MG63 (cell line): ENCODE results near the gene MTHFR. TPM values are rescaled to one million over a fixed set of nuclear protein-coding genes. Genes with fewer than 3 reads are reported as not detected.

Experiments
- DNase-seq: peaks from one replicate; pipeline ENCODE4 v3.0.0-alpha.2; 2020
- H3K27me3 ChIP-seq: fragments of 250-450 bp; sonication (Bioruptor Pico); 2 replicates; pipeline ENCODE4 v1.5.1; 2020; ENCODE audit warnings: mild to moderate bottlenecking, moderate library complexity
- H3K36me3 ChIP-seq: fragments of 250-450 bp; sonication (Bioruptor Pico); 2 replicates; pipeline ENCODE4 v1.5.1; 2020; ENCODE audit warnings: mild to moderate bottlenecking, moderate library complexity
- H3K4me3 ChIP-seq: fragments of 250-450 bp; sonication (Bioruptor Pico); 2 replicates; pipeline ENCODE4 v1.5.1; 2020; ENCODE audit warnings: mild to moderate bottlenecking, moderate library complexity
- H3K9me3 ChIP-seq: fragments of 250-450 bp; sonication (Bioruptor Pico); 2 replicates; pipeline ENCODE4 v1.5.1; 2020; ENCODE audit warnings: mild to moderate bottlenecking, moderate library complexity
- total RNA-seq: library from RNA; depleted of rRNA; stranded (reverse); fragments of >200 nt; shearing (Covaris generic); gene quantifications from 2 replicates; pipeline ENCODE4 v1.2.3, GENCODE V29; 2014; ENCODE audit warnings: low replicate concordance; rRNA removed

MTHFR gene
- total RNA-seq, 1 experiment from 2014 or later: 7.8 TPM

DNA sequence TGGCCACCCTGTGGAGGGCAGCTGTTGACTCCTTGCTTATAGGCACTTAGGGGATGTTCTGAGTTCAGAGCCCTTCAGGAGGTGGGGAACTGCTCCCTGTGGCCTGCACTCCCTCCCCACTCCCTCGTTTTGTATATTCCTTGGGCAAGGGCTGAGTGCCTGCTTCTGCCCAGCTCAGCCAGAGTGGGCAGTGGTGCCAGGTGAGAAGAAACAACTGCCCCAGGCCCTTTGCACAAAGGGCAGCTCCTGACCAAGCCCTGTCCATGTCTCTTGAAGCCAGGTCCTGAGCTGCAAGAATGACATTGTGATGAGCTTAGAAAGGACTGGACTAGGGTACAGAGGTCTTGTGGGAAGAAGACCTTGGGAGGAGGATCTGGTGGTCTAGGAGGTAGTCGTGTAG lies 67.7 kb downstream of the MTHFR start:
- H3K36me3 ChIP-seq: no peaks in the 10 kb centered on the region
- no peaks in the 10 kb centered on the region for H3K9me3 ChIP-seq
- H3K4me3 ChIP-seq: no peak overlapping the region
- no peaks in the 10 kb centered on the region for H3K27me3 ChIP-seq
- DNase-seq: no peak

DNA sequence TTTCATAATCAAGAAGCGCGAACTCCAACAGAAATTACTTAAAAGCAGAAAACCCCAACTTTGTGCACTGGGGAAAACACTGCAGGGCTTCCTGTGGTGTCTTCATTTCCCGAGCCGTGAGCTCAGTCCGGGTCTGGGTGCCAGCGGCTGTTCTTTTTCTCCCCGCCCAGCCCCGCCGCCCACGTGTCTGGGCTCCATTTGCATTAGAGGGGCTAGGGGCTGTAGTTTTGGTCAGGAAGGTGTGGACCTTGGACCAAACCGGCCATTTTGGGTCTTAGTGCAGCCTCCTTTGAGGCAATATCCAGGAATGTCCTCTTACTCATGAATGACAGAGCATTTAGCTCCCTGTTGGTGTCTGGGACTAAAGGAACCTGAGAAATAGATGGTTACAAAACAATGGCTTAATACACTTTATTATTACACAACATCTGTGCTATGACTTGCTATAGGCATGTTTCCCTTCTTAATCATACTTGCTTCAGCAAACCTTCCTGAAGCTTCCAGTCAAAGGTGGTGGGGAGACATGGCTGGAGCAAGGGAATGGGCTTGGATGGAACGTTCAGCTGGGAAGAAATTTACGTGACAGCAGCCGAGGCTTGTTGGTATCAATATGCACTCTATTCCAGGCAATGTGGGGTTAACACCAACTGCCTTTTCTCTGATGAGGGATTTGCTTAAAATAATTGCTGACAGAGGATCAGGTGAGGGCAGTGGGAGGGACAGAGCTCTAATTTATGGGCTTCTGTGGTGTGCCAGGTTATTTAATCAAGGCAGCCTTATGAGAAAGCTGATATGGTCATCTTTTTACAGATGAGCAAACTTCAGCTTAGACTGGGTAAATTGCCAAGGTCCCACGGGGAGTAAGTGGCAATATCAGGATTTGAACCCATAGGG lies 68.8 kb downstream of the MTHFR start:
- no peaks in the 10 kb centered on the region for H3K9me3 ChIP-seq
- DNase-seq: peak; percentile 68
- H3K36me3 ChIP-seq: no peaks in the 10 kb centered on the region
- H3K27me3 ChIP-seq: no peaks in the 10 kb centered on the region
- H3K4me3 ChIP-seq: peak overlapping the region; percentile 82

DNA sequence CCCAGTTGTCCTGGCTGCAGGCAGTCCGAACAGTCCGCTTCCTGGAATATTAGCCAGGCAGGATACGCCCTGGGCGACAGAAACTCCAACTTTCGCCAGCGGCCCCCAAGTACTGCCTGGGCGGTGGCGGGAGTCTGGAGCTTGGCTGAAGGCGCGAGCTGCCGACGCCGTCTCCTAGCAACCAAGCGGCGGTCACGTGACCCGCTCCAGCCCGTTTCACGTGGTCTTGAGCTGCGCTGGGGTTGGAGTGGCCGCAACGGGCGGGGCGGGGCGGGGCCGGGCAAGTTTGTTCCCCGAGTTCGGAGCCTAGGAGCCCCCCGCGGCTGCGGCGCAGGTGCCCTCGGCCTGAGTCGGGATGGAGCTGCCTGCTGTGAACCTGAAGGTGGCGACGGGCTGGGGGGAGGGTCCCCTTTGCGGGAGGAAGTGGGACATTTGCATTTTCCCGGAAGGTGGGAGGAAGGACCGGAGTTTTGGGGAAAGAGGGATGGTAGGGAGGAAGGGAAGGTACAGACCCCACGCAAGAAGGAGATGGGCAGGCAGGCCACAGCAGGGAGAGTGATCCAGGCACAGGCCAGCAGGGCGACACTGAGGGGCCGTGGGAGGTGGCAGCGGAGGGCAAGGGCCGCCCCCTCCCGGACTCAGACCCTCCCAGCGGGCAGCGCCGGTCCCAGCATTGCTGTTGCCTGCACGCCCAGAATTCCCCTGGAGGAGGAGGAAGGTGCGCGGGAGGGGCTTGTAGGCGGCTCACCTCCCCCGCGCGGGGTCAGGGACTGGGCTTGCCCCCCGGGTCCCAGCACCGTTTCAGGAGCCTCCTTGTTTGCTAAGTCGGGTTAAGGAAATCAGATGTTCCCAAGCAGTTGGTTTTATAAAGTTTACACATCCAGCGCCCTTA lies 69.7 kb downstream of the MTHFR start, which contains the start of gene AGTRAP:
Gene AGTRAP (plus strand): TSS at position 283 of the 892 bp plus-strand sequence. CDS start 73 bp downstream, at position 356.
- Histone ChIP-seq H3K36me3 (no peaks in the 10 kb centered on the region), H3K4me3 (peak within 1 kb of the TSS; percentile 82), H3K9me3 (no peaks in the 10 kb centered on the region), H3K27me3 (no peaks in the 10 kb centered on the region)
- peak; percentile 92 for DNase-seq

Other genes with a start within 250 kb of the MTHFR start
- gene FBXO2, start 151.5 kb downstream of the MTHFR start, total RNA-seq: not detected in 2 replicates
- 11.3 and 23.1 TPM in 2 replicates for gene FBXO44, start 151.1 kb downstream of the MTHFR start, total RNA-seq
- 9.7 and 17.3 TPM in 2 replicates for gene FBXO6, start 141.8 kb downstream of the MTHFR start, total RNA-seq
- gene MAD2L2, start 124.8 kb downstream of the MTHFR start, total RNA-seq: 60.2 and 71.1 TPM in 2 replicates
- gene DRAXIN, start 114.3 kb downstream of the MTHFR start, total RNA-seq: 0.36 TPM in 1 of 2 replicates, not detected in the other
- 43.5 and 53.7 TPM in 2 replicates for gene AGTRAP, start 69.8 kb downstream of the MTHFR start, total RNA-seq
- not detected in 2 replicates for gene C1orf167, start 43.8 kb downstream of the MTHFR start, total RNA-seq
- gene CLCN6, start 227 bp upstream of the MTHFR start, total RNA-seq: 1.5 and 6.1 TPM in 2 replicates
- not detected in 2 replicates for gene NPPA, start 41.8 kb upstream of the MTHFR start, total RNA-seq
- gene NPPB, start 53.0 kb upstream of the MTHFR start, total RNA-seq: not detected in 2 replicates
- 43.8 and 57.2 TPM in 2 replicates for gene KIAA2013, start 120.5 kb upstream of the MTHFR start, total RNA-seq
- 124 and 169 TPM in 2 replicates for gene PLOD1, start 128.8 kb upstream of the MTHFR start, total RNA-seq
- gene MFN2, start 174.5 kb upstream of the MTHFR start, total RNA-seq: 25.2 and 43.7 TPM in 2 replicates
- gene MIIP, start 213.5 kb upstream of the MTHFR start, total RNA-seq: 33.8 and 35.9 TPM in 2 replicates